HepG2 (cell line): Measurements from ENCODE around the gene FAM43B. TPM values are rescaled to one million over a fixed set of nuclear protein-coding genes. Genes with fewer than 3 reads are reported as not detected.
A peak's percentile ranks its signal among the peaks of the same experiment; 100 is the strongest.

Experiments used
- EEA1 ChIP-seq: sonication (generic); formaldehyde crosslinking; IDR thresholded peaks from 2 replicates; pipeline ENCODE4 v1.5.1; 2020; ENCODE audit warnings: mild to moderate bottlenecking, missing genetic modification reagents, borderline replicate concordance
- JARID2 ChIP-seq: sonication (generic); formaldehyde crosslinking; IDR thresholded peaks from 2 replicates; pipeline ENCODE4 v1.8.1; 2023; ENCODE audit warnings: missing genetic modification reagents, inconsistent platforms; ENCODE audit not compliant: insufficient replicate concordance
- KAT8 ChIP-seq: IDR thresholded peaks from 2 replicates; pipeline ENCODE4 v1.6.1; 2016; ENCODE audit warnings: missing genetic modification reagents, missing compliant biosample characterization
- MED8 ChIP-seq: sonication (generic); formaldehyde crosslinking; IDR thresholded peaks from 2 replicates; pipeline ENCODE4 v1.8.1; 2023; ENCODE audit warnings: mild to moderate bottlenecking, missing genetic modification reagents; ENCODE audit not compliant: insufficient replicate concordance
- NFATC3 ChIP-seq: sonication (generic); formaldehyde crosslinking; IDR thresholded peaks from 2 replicates; pipeline ENCODE4 v1.5.1; 2020; ENCODE audit warnings: mild to moderate bottlenecking, missing genetic modification reagents
- NKX3-1 ChIP-seq: sonication (generic); formaldehyde crosslinking; IDR thresholded peaks from 2 replicates; pipeline ENCODE4 v1.5.0; 2020; ENCODE audit warnings: missing genetic modification reagents
- SKIL ChIP-seq: sonication (generic); formaldehyde crosslinking; IDR thresholded peaks from 2 replicates; pipeline ENCODE4 v1.8.0; 2022; ENCODE audit warnings: missing genetic modification reagents, mild to moderate bottlenecking, moderate library complexity, borderline replicate concordance
- SP5 ChIP-seq: IDR thresholded peaks from 2 replicates; pipeline ENCODE4 v1.6.1; 2016; ENCODE audit warnings: low read depth, borderline replicate concordance
- SYNCRIP ChIP-seq: fragments of 200-400 bp; formaldehyde crosslinking; IDR thresholded peaks from 2 replicates; pipeline ENCODE4 v1.6.1; 2018; ENCODE audit warnings: mild to moderate bottlenecking, low read depth, low read length; ENCODE audit not compliant: insufficient read depth
- TCF7 ChIP-seq: sonication (generic); IDR thresholded peaks from 2 replicates; pipeline ENCODE4 v1.6.1; 2016; ENCODE audit warnings: antibody characterized with exemption, low read depth
- TRIM24 ChIP-seq: sonication (generic); formaldehyde crosslinking; IDR thresholded peaks from 2 replicates; pipeline ENCODE4 v1.8.0; 2022; ENCODE audit warnings: mild to moderate bottlenecking, missing genetic modification reagents
- ZFP62 ChIP-seq: sonication (generic); formaldehyde crosslinking; IDR thresholded peaks from 2 replicates; pipeline ENCODE4 v1.4.0; 2020; ENCODE audit warnings: missing genetic modification reagents
- ZIK1 ChIP-seq: sonication (generic); formaldehyde crosslinking; IDR thresholded peaks from 2 replicates; pipeline ENCODE4 v1.5.0; 2020; ENCODE audit warnings: mild to moderate bottlenecking, low read depth, missing genetic modification reagents, borderline replicate concordance
- ZKSCAN8 ChIP-seq: IDR thresholded peaks from 2 replicates; pipeline ENCODE4 v1.6.1; 2016; ENCODE audit warnings: borderline replicate concordance, missing genetic modification reagents, missing compliant biosample characterization
- ZNF121 ChIP-seq: sonication (generic); formaldehyde crosslinking; IDR thresholded peaks from 2 replicates; pipeline ENCODE4 v1.5.0; 2020; ENCODE audit warnings: mild to moderate bottlenecking, missing genetic modification reagents
- ZNF260 ChIP-seq: sonication (generic); formaldehyde crosslinking; IDR thresholded peaks from 2 replicates; pipeline ENCODE4 v1.4.0; 2020; ENCODE audit warnings: missing genetic modification reagents, low read depth, mild to moderate bottlenecking, borderline replicate concordance
- ZNF264 ChIP-seq: sonication (generic); formaldehyde crosslinking; IDR thresholded peaks from 2 replicates; pipeline ENCODE4 v1.4.0; 2020; ENCODE audit warnings: missing genetic modification reagents
- ZNF292 ChIP-seq: sonication (generic); formaldehyde crosslinking; IDR thresholded peaks from 2 replicates; pipeline ENCODE4 v1.8.1; 2022; ENCODE audit warnings: mild to moderate bottlenecking, low read depth, missing genetic modification reagents, borderline replicate concordance
- ZNF431 ChIP-seq: sonication (generic); formaldehyde crosslinking; IDR thresholded peaks from 2 replicates; pipeline ENCODE4 v1.9.0; 2022; ENCODE audit warnings: missing genetic modification reagents, low read depth, mild to moderate bottlenecking, borderline replicate concordance
- ZNF572 ChIP-seq: sonication (generic); formaldehyde crosslinking; IDR thresholded peaks from 2 replicates; pipeline ENCODE4 v1.5.1; 2020; ENCODE audit warnings: mild to moderate bottlenecking, missing genetic modification reagents
- ZNF609 ChIP-seq: sonication (generic); formaldehyde crosslinking; IDR thresholded peaks from 2 replicates; pipeline ENCODE4 v1.4.0; 2020; ENCODE audit warnings: mild to moderate bottlenecking, missing genetic modification reagents, borderline replicate concordance
- ZNF709 ChIP-seq: sonication (generic); formaldehyde crosslinking; IDR thresholded peaks from 2 replicates; pipeline ENCODE4 v1.5.0; 2020; ENCODE audit warnings: mild to moderate bottlenecking, missing genetic modification reagents
- ZNF850 ChIP-seq: sonication (generic); formaldehyde crosslinking; conservative IDR thresholded peaks from 2 replicates; pipeline ENCODE4 v1.9.0; 2021; ENCODE audit warnings: mild to moderate bottlenecking, missing genetic modification reagents
- ZNF879 ChIP-seq: sonication (generic); formaldehyde crosslinking; IDR thresholded peaks from 2 replicates; pipeline ENCODE4 v1.8.1; 2023; ENCODE audit warnings: missing genetic modification reagents
- polyA plus RNA-seq, 8 experiments: library from polyadenylated mRNA; depleted of rRNA in 3 of 8; stranded (reverse) in 7 of 8; unstranded in 1 of 8; fragments of >200 nt; fragmentation: Illumina TruSeq in 4 of 8; extraction: Trizol in 4 of 8; gene quantifications; 2 replicates each; pipeline versions ENCODE4 v1.2.1 to v1.2.3, GENCODE V29; 2011 to 2016; ENCODE audit warnings: low read depth in 4 of 8, missing spikeins in 1 of 8, mixed read lengths in 1 of 8; ENCODE audit not compliant: insufficient read depth in 1 of 8
- total RNA-seq, 5 experiments: library from RNA; depleted of rRNA; stranded (reverse); fragments of >200 nt; fragmentation: Illumina TruSeq; extraction: Trizol; gene quantifications; 2 replicates each; pipeline ENCODE4 v1.2.3, GENCODE V29; 2016; ENCODE audit warnings: low read depth in 1 of 5

Gene FAM43B
- total and polyA plus RNA-seq, 2 of the 13 experiments (the other 11 are each of a cell fraction or from before 2014, with no cell fraction given) = 0.63 to 3.7 TPM

- TF ChIP-seq ZNF609 (CRISPR knock-in tag) = no peak; the same call in 1 of the 2 replicates
- TF ChIP-seq MED8 (CRISPR knock-in tag) = no peak
- TF ChIP-seq ZKSCAN8 = no peak
- TF ChIP-seq ZNF431 (CRISPR knock-in tag) = no peak
- TF ChIP-seq TRIM24 = no peak
- TF ChIP-seq ZNF572 (CRISPR knock-in tag) = no peak
- peak; percentile 87; the same call in 1 of the 2 replicates for TF ChIP-seq ZNF879 (CRISPR knock-in tag)
- TF ChIP-seq ZNF850 (CRISPR knock-in tag) = no peak
- TF ChIP-seq SKIL = no peak
- TF ChIP-seq ZNF709 (CRISPR knock-in tag) = no peak
- no peak; the same call in 1 of the 2 replicates for TF ChIP-seq ZNF121 (CRISPR knock-in tag)
- TF ChIP-seq NFATC3 (CRISPR knock-in tag) = no peak; the same call in 1 of the 2 replicates
- TF ChIP-seq JARID2 = no peak
- no peak for TF ChIP-seq SP5 (CRISPR knock-in tag)
- no peak for TF ChIP-seq ZIK1
- TF ChIP-seq ZFP62 (CRISPR knock-in tag) = no peak
- no peak for TF ChIP-seq NKX3-1
- peak; percentile 99 for TF ChIP-seq KAT8 (CRISPR knock-in tag)
- peak; percentile 81; the same call in 1 of the 2 replicates for TF ChIP-seq EEA1
- no peak for TF ChIP-seq SYNCRIP
- no peak for TF ChIP-seq ZNF264
- no peak for TF ChIP-seq TCF7
- TF ChIP-seq ZNF260 (CRISPR knock-in tag) = no peak
- TF ChIP-seq ZNF292 (CRISPR knock-in tag) = no peak
These were observed 44.6 kb upstream of the FAM43B start, which contains the start of gene MUL1 (continued) for GRCh38 chr1:20507564-20508410.
